ENCODE data around the gene DDX19B.

Gene DDX19B

GRCh38 chr16:70349783-70350182 lies 50.8 kb downstream of the DDX19B start:
- peak; percentile 19 for DNase-seq (ENCODE audit: low read depth)

- DNase-seq (ENCODE audit: low read depth), result no peak
Observed at GRCh38 chr16:70359552-70359951, 60.6 kb downstream of the DDX19B start.

- DNase-seq (ENCODE audit: low read depth), result no peak
Observed at GRCh38 chr16:70364399-70364798, 65.4 kb downstream of the DDX19B start.

GRCh38 chr16:70370145-70370544 lies 71.2 kb downstream of the DDX19B start:
- peak; percentile 28 for DNase-seq (ENCODE audit: low read depth)

GRCh38 chr16:70370924-70371323 lies 71.9 kb downstream of the DDX19B start:
- no peak for DNase-seq (ENCODE audit: low read depth)

GRCh38 chr16:70372921-70373728 lies 74.1 kb downstream of the DDX19B start:
- DNase-seq (ENCODE audit: low read depth), result no peak

GRCh38 chr16:70374213-70374612 lies 75.2 kb downstream of the DDX19B start:
- no peak for DNase-seq (ENCODE audit: low read depth)

- no peak for DNase-seq (ENCODE audit: low read depth)
Observed at GRCh38 chr16:70375636-70376611, 76.9 kb downstream of the DDX19B start.

GRCh38 chr16:70377782-70378181 lies 78.8 kb downstream of the DDX19B start:
- no peak for DNase-seq (ENCODE audit: low read depth)

GRCh38 chr16:70378869-70379493 lies 80.0 kb downstream of the DDX19B start:
- DNase-seq (ENCODE audit: low read depth), result no peak

GRCh38 chr16:70380248-70380918 lies 81.4 kb downstream of the DDX19B start:
- peak; percentile 91 for DNase-seq (ENCODE audit: low read depth)

GRCh38 chr16:70380919-70381603 lies 82.1 kb downstream of the DDX19B start:
- peak; percentile 98 for DNase-seq (ENCODE audit: low read depth)

GRCh38 chr16:70381604-70382342 lies 82.8 kb downstream of the DDX19B start:
- DNase-seq (ENCODE audit: low read depth), result no peak

GRCh38 chr16:70383421-70383960 lies 84.5 kb downstream of the DDX19B start:
- no peak for DNase-seq (ENCODE audit: low read depth)
